Thoracic aorta (tissue), 2 donors: Measurements from ENCODE around the gene SLC15A1. TPM values are rescaled to one million over a fixed set of nuclear protein-coding genes. Genes with fewer than 3 reads are reported as not detected.
"Not testable (repeated sequence)": the region's sequence is repeated elsewhere in the genome, so short reads cannot be mapped to it uniquely, and the experiment has no call there.

Experiments
- ATAC-seq: fragments of 150-250 bp; one replicate; pipeline ENCODE4 v1.8.0; 2017; ENCODE audit warnings: low read depth; ENCODE audit not compliant: insufficient number of reproducible peaks, low FRiP score
- DNase-seq: peaks from one replicate; pipeline ENCODE4 v3.0.0-alpha.2; 2020; ENCODE audit warnings: low spot score
- H3K27ac ChIP-seq, 2 donors: fragments of 200-600 bp; sonication (generic); 1 replicate in 1 of 2; 2 replicates in 1 of 2; pipeline ENCODE4 v1.5.1; 2016; ENCODE audit warnings: mild to moderate bottlenecking in 2 of 2, moderate library complexity in 2 of 2
- H3K27me3 ChIP-seq: fragments of 200-600 bp; sonication (generic); replicated peaks from 2 replicates; pipeline ENCODE4 v1.6.0; 2016; ENCODE audit warnings: mild to moderate bottlenecking; ENCODE audit not compliant: insufficient read depth
- H3K36me3 ChIP-seq: fragments of 200-600 bp; sonication (generic); one replicate; pipeline ENCODE4 v1.5.1; 2016
- H3K4me1 ChIP-seq, 2 donors: fragments of 200-600 bp; sonication (generic); 1 replicate in 1 of 2; 2 replicates in 1 of 2; pipeline versions ENCODE4 v1.5.1 to v1.6.0; 2016; ENCODE audit warnings: low read depth in 2 of 2, mild to moderate bottlenecking in 1 of 2; ENCODE audit not compliant: control insufficient read depth in 1 of 2
- H3K4me3 ChIP-seq: fragments of 200-600 bp; sonication (generic); 2 replicates; pipeline ENCODE4 v1.5.1; 2016; ENCODE audit warnings: mild to moderate bottlenecking
- H3K9me3 ChIP-seq: fragments of 200-600 bp; sonication (generic); 2 replicates; pipeline ENCODE4 v1.5.1; 2016
- total RNA-seq, 2 donors: library from RNA; depleted of rRNA; stranded (reverse); fragments of >200 nt; gene quantifications; one replicate each; pipeline versions ENCODE4 v1.1.0 to v1.2.3, GENCODE V29; 2016
- TF ChIP-seq, protein P1 (sequence below): fragments of 200-600 bp; sonication (generic); IDR thresholded peaks from one replicate; pipeline ENCODE4 v1.5.1; 2019; ENCODE audit warnings: antibody characterized with exemption

Gene SLC15A1
- total RNA-seq, 2 donors from 2014 or later = not detected

DNA sequence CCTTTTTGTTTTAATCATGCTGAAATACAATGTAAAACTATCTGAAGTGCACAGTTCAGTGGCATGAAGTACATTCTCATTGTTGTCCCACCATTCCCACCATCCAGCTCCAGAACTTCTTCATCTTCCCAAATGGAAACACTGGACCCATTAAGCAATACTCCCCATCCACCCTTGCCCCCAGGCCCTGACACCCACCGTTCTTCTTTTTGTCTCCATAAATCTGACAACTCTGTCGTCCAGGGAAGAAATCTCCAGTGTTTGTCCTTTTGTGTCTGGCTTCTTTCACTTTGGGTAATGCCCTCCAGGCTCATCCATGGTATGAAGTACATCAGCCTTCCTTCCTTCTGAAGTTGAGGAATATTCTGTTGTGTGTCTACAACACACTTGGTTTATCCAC is 2.6 kb upstream of the SLC15A1 start:
- no peaks in the 10 kb centered on the region for H3K36me3 ChIP-seq
- peaks cover 8 to 11% of the 10 kb centered on the region in 2 donors for H3K4me1 ChIP-seq
- TF ChIP-seq, protein P1, sequence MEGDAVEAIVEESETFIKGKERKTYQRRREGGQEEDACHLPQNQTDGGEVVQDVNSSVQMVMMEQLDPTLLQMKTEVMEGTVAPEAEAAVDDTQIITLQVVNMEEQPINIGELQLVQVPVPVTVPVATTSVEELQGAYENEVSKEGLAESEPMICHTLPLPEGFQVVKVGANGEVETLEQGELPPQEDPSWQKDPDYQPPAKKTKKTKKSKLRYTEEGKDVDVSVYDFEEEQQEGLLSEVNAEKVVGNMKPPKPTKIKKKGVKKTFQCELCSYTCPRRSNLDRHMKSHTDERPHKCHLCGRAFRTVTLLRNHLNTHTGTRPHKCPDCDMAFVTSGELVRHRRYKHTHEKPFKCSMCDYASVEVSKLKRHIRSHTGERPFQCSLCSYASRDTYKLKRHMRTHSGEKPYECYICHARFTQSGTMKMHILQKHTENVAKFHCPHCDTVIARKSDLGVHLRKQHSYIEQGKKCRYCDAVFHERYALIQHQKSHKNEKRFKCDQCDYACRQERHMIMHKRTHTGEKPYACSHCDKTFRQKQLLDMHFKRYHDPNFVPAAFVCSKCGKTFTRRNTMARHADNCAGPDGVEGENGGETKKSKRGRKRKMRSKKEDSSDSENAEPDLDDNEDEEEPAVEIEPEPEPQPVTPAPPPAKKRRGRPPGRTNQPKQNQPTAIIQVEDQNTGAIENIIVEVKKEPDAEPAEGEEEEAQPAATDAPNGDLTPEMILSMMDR = no peak
- DNase-seq (no peak), ATAC-seq (no peak)
- H3K9me3 ChIP-seq = peaks cover 4% of the 10 kb centered on the region
- no peak overlapping the region for H3K27ac ChIP-seq
- no peak overlapping the region for H3K4me3 ChIP-seq
- H3K27me3 ChIP-seq = no peaks in the 10 kb centered on the region

DNA sequence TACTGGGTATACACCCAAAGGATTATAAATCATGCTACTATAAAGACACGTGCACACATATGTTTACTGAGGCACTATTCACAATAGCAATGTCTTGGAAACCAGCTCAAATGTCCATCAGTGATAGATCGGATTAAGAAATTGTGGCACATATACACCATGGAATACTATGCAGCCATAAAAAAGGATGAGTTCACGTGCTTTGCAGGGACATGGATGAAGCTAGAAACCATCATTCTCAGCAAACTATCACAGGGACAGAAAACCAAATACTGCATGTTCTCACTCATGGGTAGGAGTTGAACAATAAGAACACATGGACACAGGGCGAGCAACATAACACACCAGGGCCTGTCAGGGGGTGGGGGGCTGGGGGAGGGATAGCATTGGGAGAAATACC is 2.0 kb upstream of the SLC15A1 start:
- H3K4me1 ChIP-seq = peaks cover 8 to 11% of the 10 kb centered on the region in 2 donors
- not testable (repeated sequence) for ATAC-seq, H3K27me3 ChIP-seq, H3K36me3 ChIP-seq, DNase-seq, H3K4me3 ChIP-seq, H3K9me3 ChIP-seq, H3K27ac ChIP-seq

DNA sequence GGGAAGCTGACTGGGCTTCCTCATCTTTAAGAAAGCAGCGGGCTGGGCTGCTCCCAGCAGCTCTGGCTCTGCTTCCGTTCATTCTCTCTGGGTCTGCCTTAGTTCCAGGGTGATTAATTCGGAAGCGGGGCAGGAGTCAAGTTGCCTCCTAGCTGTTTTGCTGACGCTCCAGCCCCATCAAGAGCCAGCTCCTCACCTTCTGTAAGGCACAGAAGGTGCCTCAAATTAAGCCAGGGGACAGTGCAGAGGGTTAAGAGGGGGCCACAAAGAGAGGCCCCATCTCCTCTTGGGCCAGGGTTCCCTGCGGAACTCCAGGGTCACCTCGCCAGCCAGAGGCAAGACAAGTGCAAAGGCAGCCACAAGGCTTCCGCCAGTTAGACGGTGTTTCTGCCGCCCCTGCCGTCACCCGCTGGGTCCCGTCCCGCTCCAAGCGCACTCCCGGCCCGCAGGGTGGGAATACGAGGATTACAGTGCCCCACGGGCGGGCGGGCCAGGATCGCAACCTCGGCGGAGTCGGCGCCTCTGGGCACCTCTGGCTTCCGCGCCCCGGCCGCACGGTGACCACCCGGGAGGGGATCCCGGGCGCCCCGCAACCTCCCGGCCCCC is 508 bp downstream of the SLC15A1 start:
- TF ChIP-seq, protein P1 = no peak
- no peak overlapping the region for H3K27ac ChIP-seq
- DNase-seq (no peak), ATAC-seq (no peak)
- H3K27me3 ChIP-seq = no peaks in the 10 kb centered on the region
- no peaks in the 10 kb centered on the region for H3K36me3 ChIP-seq
- peaks cover 8 to 11% of the 10 kb centered on the region in 2 donors for H3K4me1 ChIP-seq
- peak overlapping the region; percentile 61 for H3K4me3 ChIP-seq
- peaks cover 4% of the 10 kb centered on the region for H3K9me3 ChIP-seq

DNA sequence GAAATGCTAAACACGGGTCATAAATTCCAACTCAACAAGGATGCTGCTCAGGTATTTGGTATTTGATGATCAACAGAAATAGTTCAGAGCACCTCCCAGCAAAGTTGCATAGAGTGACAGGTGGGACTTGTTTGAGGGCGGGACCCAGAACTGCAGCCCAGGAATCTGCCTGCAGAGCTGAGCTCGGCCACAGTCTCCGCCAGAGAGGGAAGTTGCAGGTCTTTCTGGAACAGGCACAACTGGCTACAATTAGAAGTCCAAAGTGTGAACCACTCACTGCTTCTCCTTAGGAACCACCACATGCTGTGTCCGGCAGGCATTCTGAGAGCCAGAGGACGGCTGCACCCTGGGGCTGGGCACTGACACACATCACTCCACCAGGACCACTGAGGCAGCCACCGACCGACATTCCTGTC is 1.1 kb downstream of the SLC15A1 start:
- Histone ChIP-seq H3K27me3 (no peaks in the 10 kb centered on the region), H3K4me3 (no peak overlapping the region)
- ATAC-seq = no peak

DNA sequence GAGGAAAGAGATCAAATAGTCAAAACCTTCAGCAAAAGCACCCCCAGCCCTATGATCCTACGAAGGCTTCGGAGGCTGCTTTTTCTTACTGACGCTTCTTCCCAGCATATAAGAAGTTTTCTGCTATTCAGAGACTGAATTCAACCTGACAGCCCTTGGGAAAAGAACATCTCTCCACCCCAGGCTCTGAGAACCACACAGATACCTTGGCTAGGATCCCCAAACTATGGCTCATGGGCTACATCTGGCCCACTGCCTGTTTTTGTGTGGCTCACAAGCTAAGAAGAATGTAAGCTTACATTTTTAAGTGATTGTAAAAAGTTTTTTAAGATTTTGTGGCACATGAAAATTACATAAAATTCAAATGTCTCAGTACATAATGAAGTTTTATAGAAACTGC is 3.0 kb downstream of the SLC15A1 start:
- Histone ChIP-seq H3K4me3 (no peak overlapping the region), H3K4me1 (peaks cover 8 to 11% of the 10 kb centered on the region in 2 donors), H3K27ac (no peak overlapping the region), H3K27me3 (no peaks in the 10 kb centered on the region), H3K9me3 (peaks cover 4% of the 10 kb centered on the region), H3K36me3 (no peaks in the 10 kb centered on the region)
- TF ChIP-seq, protein P1 = no peak
- DNase-seq (no peak), ATAC-seq (no peak)

More for the DNA sequence above, 1.1 kb downstream of the SLC15A1 start:
- H3K36me3 ChIP-seq = no peaks in the 10 kb centered on the region
- DNase-seq = no peak
- no peak overlapping the region for H3K27ac ChIP-seq
- peaks cover 4% of the 10 kb centered on the region for H3K9me3 ChIP-seq
- TF ChIP-seq, protein P1 = no peak
- peaks cover 8 to 11% of the 10 kb centered on the region in 2 donors for H3K4me1 ChIP-seq

DNA sequence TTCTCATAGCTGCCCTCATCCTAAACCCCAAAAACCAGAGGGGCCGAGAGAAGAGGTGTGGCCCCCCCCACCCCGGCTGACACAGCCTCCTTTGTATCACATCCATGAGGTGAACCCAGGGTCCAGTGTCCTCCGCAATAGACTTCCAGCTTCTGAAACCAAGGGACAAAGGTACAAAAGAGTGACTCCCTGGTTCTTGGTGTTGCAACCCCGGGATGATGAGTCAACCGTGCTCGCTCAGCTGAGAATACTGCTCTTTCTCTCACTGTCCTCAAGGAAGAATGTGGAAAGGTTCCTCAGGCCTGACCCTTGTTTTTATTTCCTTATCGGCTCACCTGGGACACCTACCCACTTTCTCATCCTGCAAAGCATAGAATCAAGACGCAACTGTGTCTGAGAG is 5.5 kb downstream of the SLC15A1 start:
- Histone ChIP-seq H3K27ac (no peak overlapping the region), H3K4me3 (no peak overlapping the region), H3K36me3 (no peaks in the 10 kb centered on the region), H3K9me3 (no peaks in the 10 kb centered on the region), H3K4me1 (peaks cover 0 to 3% of the 10 kb centered on the region in 2 donors), H3K27me3 (no peaks in the 10 kb centered on the region)
- DNase-seq = no peak
- TF ChIP-seq, protein P1 = no peak
- no peak for ATAC-seq
